ENCODE results near the gene DHRSX.

GRCh38 chrX:2427737-2428136 lies 73.0 kb downstream of the DHRSX start:
- TF ChIP-seq, protein P1, sequence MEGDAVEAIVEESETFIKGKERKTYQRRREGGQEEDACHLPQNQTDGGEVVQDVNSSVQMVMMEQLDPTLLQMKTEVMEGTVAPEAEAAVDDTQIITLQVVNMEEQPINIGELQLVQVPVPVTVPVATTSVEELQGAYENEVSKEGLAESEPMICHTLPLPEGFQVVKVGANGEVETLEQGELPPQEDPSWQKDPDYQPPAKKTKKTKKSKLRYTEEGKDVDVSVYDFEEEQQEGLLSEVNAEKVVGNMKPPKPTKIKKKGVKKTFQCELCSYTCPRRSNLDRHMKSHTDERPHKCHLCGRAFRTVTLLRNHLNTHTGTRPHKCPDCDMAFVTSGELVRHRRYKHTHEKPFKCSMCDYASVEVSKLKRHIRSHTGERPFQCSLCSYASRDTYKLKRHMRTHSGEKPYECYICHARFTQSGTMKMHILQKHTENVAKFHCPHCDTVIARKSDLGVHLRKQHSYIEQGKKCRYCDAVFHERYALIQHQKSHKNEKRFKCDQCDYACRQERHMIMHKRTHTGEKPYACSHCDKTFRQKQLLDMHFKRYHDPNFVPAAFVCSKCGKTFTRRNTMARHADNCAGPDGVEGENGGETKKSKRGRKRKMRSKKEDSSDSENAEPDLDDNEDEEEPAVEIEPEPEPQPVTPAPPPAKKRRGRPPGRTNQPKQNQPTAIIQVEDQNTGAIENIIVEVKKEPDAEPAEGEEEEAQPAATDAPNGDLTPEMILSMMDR (IDR thresholded peaks at IDR 0.05; ENCODE audit: poor library complexity, severe bottlenecking), result no peak
- TF ChIP-seq RAD21 (conservative IDR thresholded peaks at IDR 0.05), result no peak
- TF ChIP-seq EP300 (conservative IDR thresholded peaks at IDR 0.05; ENCODE audit: poor library complexity, severe bottlenecking), result no peak
- TF ChIP-seq POLR2AphosphoS5 (IDR thresholded peaks at IDR 0.05), result no peak

All from neural cell (in vitro differentiated cells).